HG03558 (cell line): ENCODE data around the gene RAB33A.
A peak's percentile ranks its signal among the peaks of the same experiment; 100 is the strongest.

ENCODE experiments used
- ATAC-seq: cut with Tn5 transposase; IDR thresholded peaks from one replicate; pipeline ENCODE4 v1.9.1; 2021; ENCODE audit warnings: moderate number of reproducible peaks; ENCODE audit not compliant: unreplicated experiment; ENCODE audit errors: extremely low read depth

The RAB33A gene

DNA sequence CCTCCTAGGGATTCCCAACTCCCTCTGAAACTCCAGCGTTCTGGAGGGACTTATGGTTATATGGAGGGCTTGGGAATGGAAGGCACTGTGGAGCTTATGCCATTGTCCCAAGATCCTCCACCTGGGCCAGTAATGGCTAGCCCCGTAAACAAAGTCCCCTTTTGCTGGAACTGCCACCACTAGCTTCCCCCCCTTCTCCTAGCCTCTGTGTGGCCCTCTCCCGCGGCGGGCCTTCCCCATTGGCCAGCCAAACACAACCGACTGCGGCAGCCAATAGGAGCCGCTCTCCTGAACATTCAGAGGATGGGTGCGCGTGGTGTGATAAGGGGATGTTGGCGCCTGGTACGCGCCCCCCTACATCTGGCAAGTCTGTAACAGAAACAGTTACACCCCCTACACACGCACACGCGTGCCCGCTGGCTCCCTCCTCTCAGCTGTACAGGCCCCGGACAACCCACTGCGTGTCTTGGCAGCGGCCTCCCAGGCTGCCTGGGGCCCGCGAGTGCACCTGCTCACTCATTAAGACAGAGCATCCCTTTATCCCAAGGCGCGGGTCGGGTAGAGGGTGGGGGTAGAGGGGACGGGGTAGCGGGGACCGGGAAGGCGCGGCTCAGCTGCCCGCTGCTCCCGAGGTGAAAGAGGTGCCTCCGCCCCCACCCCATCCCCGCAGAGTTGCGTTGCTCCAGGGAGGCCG, 863 bp upstream of the RAB33A start:
- ATAC-seq, result peak; percentile 62

DNA sequence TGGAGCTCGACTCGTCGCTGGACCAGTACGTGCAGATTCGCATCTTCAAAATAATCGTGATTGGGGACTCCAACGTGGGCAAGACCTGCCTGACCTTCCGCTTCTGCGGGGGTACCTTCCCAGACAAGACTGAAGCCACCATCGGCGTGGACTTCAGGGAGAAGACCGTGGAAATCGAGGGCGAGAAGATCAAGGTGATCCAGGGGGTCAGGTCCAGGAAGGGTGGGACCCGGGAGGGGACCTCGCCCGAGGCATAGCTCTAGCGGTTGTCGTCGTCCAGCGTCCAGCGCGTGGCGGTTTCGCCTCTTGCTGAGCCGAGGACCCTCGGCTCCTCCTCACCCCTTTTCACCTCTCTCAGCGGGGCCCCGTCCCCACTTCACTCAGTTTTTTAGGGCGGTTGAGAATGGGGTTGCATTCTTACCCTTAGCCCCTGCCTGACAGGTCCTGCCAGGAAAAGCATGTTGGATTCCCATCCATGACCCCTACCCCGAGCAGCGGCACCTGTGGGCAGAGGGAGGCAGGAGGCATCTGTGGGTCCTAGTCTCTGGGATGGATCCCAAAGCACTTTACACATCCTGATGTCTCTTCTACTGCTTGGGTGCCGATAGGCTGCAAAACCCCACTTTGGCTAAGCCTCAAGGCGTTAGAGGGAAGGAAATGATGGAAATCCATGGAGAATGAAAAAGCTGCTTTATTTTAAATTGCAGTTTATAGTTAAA, 524 bp downstream of the RAB33A start:
- no peak for ATAC-seq

DNA sequence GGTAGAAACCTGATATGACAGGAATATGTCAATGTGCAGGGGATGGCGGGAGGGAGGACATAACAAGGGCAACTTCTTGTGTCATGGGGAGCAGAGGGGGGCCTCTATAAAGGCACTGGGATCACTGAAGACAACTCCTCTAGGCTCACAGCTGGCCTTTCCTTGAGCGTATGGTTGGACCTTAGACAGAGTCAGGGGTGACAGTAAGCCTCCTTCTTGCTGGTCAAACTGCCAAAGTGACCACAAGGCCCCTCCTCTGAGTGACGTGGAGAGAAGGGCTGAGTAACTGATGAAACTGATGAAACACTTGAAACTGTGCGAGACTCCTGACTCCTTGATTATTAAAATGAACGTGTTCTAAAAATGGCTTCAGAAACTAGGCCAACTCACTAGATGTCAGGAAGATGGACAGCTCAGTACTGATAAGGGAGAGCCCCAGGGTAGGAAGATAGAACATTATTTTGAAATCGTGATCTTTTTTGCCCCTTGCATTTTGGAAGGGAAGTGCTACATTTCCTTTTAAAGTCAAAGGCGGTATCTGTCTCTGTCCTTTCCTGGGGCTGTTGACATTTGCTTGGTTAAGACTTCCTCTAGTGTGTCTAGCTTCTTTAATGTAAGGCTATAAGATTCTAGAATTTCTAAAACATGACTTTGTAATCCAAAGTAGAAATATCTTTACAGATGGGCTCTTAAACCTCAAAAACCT, 1.6 kb downstream of the RAB33A start:
- no peak for ATAC-seq

DNA sequence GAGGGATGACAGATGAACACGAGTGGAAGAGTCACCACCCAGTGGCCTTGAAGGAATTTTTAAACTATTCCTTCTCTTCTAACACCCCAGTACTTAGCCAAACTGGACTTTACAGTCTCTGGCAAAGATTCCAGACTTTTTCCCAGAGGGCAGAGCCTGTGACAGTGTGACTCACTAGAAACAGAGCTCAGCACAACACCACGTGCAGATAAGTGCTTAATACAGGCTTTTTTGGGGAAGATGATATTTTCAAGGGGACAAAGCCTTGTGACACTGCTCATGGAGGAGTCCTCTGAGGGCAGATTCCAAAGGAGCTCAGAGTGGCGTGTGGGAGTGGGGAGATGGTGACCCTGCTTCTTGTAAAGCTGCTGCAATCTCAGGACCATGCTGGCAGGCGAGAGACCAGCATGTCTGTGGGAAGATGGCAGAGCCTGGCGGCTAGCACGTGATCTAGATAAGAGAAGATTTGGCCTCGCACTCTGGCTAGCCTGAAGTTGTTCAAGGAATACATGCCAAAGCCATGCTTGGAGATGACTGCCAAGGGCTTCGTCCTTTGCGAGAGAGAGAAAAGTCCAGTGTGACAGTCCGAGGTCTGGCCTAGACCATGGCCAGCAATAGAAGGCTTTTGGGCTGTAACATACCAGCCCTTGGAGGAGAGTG, 2.4 kb downstream of the RAB33A start:
- ATAC-seq, result no peak

DNA sequence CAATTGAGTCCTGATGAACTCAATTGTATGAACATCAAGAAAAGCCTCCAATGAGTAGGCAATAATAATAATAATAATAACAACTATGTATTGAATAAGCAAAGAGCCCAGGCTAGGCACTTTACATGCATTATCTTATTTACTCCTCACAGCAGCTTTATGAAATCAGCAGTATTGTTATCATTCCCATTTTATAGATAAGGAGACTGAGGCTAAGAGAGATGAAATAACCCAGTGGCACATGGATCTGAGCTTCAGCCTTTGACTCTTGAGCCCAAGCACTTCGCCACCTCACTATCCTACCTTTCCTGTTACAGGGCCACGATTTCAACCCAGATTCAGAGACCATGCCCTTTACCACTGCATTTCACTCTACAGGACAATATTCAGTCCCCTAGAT, 3.2 kb downstream of the RAB33A start:
- ATAC-seq, result no peak

DNA sequence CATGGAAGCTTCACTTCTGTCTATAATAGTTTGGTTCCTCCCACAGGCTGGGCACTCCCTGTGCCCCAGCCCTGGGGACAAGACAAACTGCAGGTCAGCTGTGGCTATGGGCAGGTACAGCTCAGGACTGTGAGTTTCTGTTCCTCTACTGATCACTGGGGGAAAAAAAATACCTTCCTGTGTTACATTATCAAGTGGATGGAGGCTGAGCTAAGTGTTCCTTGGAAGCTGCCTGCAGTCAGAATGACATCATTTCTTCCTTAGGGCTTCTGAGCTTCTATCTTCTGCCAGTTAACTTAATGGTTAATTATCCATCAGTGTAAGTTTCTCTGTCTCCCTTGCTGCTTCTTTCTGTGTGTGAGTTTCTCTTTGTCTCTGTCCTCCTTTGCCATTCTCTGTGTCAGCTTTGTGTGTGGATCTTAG, 4.6 kb downstream of the RAB33A start:
- ATAC-seq, result peak; percentile 55

DNA sequence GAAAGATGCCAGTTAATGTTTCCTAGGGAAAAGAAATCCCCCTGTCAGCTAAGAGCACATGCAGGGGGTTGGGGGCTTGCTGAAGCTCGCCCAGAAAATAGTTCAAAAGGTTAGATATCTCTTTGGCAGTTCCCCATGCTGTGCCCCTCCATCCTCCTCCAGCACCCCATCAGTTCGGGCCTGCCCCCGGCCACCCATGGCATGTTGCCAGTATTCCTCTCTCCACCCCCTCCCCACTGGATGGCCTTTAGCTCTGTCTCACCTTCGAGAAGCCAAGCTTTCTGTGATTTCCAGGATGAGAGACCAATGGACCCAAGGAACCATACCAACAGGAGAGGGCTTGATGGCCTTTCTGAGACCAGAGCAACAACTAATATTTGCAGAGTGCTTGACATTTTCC, 5.2 kb downstream of the RAB33A start:
- ATAC-seq, result no peak

DNA sequence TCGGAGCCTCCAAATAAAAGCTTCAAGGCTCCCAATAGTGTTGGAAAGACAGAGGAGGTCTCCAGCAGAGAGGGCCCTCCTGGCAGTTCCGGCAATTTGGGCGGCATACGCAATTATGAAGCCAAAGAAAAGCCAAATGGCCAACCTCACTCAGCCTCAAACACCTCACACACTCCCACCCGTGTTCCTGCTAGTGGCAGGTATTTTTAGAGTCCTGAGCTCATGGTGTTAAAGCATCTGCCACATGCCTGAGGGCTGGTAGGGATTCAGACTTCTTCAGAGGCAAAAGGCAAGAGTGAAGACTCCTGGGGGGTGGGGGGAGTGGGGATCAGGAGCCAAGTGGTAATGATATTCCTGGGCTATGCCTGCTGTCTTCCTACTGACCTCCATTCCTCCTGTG, 7.4 kb downstream of the RAB33A start:
- ATAC-seq, result no peak

DNA sequence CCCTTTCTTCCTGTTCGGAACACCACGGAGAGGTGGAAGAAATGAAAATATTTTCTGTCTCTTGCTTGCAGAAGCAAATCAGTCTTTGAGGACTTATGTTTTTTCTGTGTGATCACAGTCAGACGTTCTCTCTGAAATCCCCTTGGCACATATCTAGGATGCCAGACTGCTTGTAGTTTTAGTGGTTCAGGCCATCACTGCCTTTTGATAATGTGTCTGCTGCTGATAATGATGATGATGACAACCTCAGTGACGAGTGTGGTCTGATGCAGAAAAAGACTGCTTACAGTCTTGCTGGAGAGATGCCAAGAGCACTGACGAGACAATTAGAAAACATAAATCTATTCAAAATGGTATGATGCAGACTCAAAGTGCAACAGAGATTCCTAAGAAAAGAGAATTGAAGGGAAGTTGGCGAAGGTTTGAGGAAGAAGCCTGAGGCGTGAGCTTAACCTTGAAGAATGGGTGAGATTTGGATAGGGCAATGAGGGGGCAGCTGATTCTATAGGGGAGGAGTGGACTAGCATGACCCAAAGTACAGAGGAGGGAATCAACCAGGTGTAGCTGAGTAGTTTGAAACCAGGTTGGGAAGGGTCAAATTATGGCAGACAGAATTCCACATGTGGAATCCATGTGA, 7.9 kb downstream of the RAB33A start:
- ATAC-seq, result no peak

DNA sequence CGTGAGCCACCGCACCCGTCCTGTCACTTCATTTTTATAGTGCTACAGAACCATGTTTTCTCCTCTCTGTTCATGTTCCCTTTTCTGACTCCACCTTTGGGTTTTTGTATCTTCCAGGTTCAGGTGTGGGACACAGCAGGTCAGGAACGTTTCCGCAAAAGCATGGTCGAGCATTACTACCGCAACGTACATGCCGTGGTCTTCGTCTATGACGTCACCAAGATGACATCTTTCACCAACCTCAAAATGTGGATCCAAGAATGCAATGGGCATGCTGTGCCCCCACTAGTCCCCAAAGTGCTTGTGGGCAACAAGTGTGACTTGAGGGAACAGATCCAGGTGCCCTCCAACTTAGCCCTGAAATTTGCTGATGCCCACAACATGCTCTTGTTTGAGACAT, 12.4 kb downstream of the RAB33A start:
- ATAC-seq, result no peak

DNA sequence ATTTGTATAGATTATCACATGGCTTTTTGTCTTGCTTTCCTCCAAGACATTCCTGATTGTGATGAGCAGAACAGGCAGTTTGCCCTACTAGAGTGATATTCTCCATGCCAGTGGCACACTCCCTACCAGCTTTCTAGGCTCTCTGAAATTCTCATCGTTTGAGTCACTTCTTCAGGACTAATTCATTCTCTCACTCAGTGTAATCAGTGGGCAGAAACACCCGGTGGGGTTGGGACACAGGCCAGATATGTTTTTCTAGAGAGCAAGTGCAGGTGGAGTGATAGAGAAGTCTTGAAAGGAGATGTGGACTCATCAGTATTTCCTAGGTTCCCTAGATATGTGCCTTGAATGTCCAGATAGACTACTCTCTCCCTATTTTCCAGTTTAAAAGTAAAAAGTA, 13.1 kb downstream of the RAB33A start:
- no peak for ATAC-seq

DNA sequence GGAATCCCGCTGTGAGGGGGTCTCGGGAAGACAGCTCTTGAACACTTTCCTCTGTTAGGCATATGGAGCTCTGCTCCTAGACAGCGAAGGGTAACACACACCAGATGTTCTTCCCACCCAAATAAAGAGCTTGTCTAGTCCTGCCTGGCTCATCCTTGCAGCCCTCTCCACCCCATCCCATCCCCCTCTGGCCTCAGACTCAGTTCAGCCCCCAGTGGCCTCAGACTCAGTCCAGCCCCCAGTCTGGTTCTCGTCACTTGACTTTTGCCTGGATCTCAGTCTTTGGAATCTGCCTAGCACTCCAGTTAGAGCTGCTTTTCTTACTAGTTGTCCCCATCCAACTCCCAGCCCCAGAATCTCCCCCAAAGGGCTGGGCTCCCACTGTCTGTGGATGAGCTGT, 14.9 kb downstream of the RAB33A start:
- no peak for ATAC-seq

DNA sequence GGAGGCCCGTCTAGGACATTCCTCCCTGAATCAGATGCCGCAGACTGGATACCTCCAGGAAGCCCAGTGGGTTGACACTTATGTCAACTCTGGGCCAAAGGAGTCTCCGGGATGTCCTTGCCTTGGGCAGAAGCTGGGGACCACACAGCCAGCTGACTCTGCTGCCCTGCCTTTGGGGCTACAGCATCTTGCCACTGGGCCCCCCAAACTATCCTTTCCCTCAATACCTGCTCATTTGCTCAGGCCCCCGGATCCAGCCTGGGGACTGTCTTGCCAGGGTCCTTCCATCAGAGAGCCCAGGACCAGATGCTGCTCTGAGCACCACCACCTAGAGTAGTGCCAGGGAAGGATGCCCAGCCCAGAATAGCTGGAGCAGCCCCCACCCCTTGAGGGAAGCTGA, 19.0 kb downstream of the RAB33A start:
- no peak for ATAC-seq

DNA sequence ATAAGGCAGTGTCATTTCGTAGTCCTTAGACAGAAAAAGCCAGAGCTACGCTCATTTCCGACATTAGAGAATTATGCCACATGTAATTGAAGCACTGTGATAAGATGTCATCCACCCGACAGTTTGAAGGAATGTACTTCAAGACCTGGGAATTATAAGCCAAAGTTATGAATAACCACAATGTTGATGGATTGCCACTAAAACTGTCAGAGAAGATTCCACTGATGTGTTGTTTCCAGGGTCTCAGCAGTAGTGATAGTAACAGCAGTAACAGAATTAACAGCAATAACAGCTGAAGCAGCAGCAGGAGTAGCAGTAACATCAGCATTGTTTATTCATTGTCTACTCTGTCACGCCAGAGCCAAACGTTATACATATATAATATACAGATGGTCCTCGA, 24.7 kb downstream of the RAB33A start:
- no peak for ATAC-seq

DNA sequence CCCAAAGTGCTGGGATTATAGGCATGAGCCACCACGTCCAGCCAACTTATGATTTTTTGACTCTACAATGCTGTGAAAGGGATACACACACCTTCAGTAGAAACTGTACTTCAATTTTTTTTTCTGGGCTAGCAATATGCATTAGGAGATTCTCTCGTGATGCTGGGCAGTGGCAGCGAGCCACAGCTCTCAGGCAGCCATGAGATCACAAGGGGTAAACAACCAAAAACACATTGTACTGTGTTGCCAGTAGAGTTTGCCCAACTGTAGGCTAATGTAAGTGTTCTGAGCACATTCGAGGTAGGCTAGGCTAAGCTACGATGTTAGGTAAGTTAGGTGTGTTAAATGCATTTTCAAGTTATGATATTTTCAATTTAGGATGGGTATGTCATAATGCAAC, 25.7 kb downstream of the RAB33A start:
- ATAC-seq, result no peak

DNA sequence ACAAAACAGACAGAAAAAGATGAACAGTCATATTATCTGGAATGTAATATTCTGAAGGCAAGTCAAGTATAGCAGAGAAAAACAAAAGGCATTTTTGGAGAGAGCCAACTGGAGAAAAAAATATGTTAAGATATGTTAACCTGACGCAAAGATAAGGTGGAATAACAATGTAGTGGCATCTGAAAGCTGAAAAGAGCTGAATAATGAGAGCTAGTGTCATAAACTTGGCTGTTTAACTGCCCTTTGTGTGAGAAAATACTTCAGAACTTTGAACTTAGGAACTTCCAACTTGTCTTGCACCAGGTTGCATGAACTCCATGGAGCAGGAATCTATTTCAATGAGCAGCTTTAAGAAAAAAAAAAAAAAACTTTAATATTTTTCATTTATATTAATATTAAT, 32.9 kb downstream of the RAB33A start:
- no peak for ATAC-seq

DNA sequence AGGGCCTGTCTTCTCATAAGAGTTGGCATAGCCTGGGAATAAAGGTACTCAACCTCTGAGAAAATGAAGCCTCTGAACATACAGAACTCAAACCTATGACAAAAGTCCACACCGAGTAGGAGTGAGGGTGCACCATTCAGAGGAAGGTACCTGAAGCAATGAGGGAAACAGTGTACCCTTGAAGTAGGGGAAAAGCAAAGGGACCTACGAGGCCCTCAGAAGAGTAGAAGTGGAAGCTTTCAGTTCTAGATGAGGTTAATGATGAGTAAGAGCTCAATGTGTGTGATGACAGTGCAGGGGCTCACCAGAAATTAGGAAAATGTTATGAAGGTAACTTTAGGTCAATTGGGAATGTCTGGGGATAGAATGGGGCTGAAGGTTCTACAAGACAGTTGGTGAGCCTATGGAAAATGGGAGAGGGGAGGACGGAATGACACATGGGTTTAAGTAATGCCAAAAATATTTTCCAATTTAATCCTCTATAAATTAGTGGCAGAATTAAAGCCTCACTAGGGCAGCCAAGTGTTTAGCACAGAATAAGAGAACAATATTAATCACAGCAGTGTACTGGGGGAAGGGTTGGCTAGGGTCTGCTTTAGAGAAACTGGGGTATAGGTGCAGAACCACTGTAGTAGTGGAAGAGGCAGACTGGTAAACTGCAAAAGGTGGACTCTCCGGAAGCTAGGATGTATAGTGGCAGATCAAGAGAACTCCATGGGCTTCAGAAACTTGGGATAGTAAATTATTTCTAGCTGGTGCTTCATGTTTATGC, 39.8 kb downstream of the RAB33A start:
- ATAC-seq, result no peak

DNA sequence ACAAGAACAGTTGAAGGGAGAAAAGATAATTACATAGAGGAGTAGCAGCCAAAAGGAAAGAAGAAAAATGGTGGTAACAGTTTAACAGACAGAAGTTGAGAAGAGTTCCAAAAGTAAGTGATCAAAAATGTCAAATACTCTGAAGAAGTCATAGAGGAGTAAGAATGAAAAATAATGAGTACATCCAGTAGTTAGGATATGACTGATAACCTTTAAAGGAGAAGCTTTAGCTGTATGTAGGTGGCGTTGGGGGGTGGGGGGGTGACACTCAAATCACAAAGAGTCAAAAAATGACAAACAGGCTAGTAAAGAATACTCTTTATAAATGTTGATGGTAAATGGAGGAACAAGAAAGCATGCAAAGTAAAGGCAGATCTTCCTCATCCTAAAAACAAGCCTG, 40.6 kb downstream of the RAB33A start:
- no peak for ATAC-seq

DNA sequence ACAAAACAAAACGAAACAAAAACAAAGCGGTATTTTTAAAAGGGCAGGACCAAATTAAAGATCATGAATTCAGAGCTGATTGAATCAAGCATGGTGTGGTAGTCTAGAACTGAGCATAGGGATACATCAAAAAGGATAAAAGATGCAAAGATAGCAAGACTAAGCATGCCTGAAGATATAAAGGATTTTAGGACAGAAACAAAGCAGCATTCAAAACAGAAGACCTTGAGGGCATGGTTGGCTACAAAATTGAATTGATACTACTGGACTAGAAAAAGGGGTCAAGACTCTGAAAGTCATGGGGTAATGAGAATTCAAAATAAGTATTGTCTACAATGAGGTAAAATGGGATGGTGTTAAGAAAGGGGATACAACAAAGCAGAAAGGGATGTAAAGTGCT, 41.6 kb downstream of the RAB33A start:
- ATAC-seq, result no peak

DNA sequence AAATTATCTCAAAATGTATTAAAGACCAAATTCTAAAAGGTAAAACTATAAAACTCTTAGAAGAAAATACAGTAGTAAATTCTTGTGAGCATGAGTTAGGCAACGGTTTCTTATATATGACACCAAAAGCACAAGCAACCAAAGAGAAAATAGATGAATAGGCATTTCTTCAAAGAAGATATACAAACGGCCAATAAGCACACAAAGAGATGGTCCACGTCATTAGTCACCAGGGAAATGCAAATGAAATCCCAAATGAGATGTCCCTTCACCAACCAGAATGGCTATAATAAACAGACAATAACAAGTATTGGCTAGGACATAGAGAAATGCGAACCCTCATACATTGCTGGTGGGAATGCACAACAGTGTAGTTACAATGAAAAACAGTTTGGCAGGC, 44.6 kb downstream of the RAB33A start:
- no peak for ATAC-seq
